Measurements from ENCODE around the gene KCNIP2. TPM values are rescaled to one million over a fixed set of nuclear protein-coding genes. Genes with fewer than 3 reads are reported as not detected.

The KCNIP2 gene
- total RNA-seq, 5 donors from 2014 or later (not counting 1 experiment from before 2014, with no cell fraction given): 2.0 to 3.4 (median 3.1) TPM

- peak overlapping the region; percentile 88 to 96 for H3K27ac Mint-ChIP-seq
- peaks cover 18% of the 10 kb centered on the region for H3K36me3 Mint-ChIP-seq
- no peaks in the 10 kb centered on the region for H3K27me3 Mint-ChIP-seq
- no peak for ATAC-seq (replicated peaks in 1 of 4)
- ChIA-PET POLR2A (no interaction called here), CTCF (no interaction called here)
- Histone ChIP-seq H3K27me3 (replicated peaks in 1 of 2; ENCODE audit: control insufficient read depth in 2 of 2, extremely low read depth in 1 of 2, insufficient read depth in 2 of 2, low read length in 1 of 2) (no peaks in the 10 kb centered on the region), H3K9me3 (no peaks in the 10 kb centered on the region), H3K27ac (ENCODE audit: low read length) (peak overlapping the region; percentile 74), H3K36me3 (ENCODE audit: control insufficient read depth in 2 of 2, extremely low read depth in 1 of 2, insufficient read depth in 1 of 2, low read length in 1 of 2) (peaks cover 6 to 10% of the 10 kb centered on the region in 2 donors), H3K4me3 (ENCODE audit: control insufficient read depth in 1 of 2, extremely low read depth in 1 of 2, low read length in 1 of 2) (peak overlapping the region; percentile 95 to 100), H3K4me1 (ENCODE audit: control insufficient read depth in 1 of 2, extremely low read depth in 1 of 2, insufficient read depth in 2 of 2, low read length in 2 of 2) (peaks cover 31 to 35% of the 10 kb centered on the region in 2 experiments)
- 0% methylated on average over 3 of the region's 14 CpGs for WGBS (ENCODE audit: insufficient coverage)
- DNase-seq: no peak
- H3K4me1 Mint-ChIP-seq: peaks cover 54 to 69% (median 55%) of the 10 kb centered on the region in 3 donors
- H3K9me3 Mint-ChIP-seq: no peaks in the 10 kb centered on the region
- H3K4me3 Mint-ChIP-seq: peak overlapping the region; percentile 94 to 99 (median 98)
Measured at GRCh38 chr10:101816913-101817336, 26.7 kb downstream of the KCNIP2 start.

GRCh38 chr10:101816376-101816775 is 27.2 kb downstream of the KCNIP2 start:
- Mint-ChIP-seq H3K9me3 (no peaks in the 10 kb centered on the region), H3K4me3 (peak overlapping the region; percentile 94 to 99 (median 98)), H3K27ac (peak overlapping the region; percentile 79 to 96), H3K36me3 (peaks cover 24% of the 10 kb centered on the region), H3K27me3 (no peaks in the 10 kb centered on the region), H3K4me1 (peaks cover 55 to 64% (median 56%) of the 10 kb centered on the region in 3 donors)
- Histone ChIP-seq H3K9me3 (no peaks in the 10 kb centered on the region), H3K4me1 (ENCODE audit: control insufficient read depth in 1 of 2, extremely low read depth in 1 of 2, insufficient read depth in 2 of 2, low read length in 2 of 2) (peaks cover 31 to 37% of the 10 kb centered on the region in 2 experiments), H3K36me3 (ENCODE audit: control insufficient read depth in 2 of 2, extremely low read depth in 1 of 2, insufficient read depth in 1 of 2, low read length in 1 of 2) (peaks cover 7 to 14% of the 10 kb centered on the region in 2 donors), H3K27me3 (replicated peaks in 1 of 2; ENCODE audit: control insufficient read depth in 2 of 2, extremely low read depth in 1 of 2, insufficient read depth in 2 of 2, low read length in 1 of 2) (no peaks in the 10 kb centered on the region), H3K27ac (ENCODE audit: low read length) (no peak overlapping the region), H3K4me3 (ENCODE audit: control insufficient read depth in 1 of 2, extremely low read depth in 1 of 2, low read length in 1 of 2) (peak overlapping the region; percentile 95 to 100)
- CTCF ChIA-PET: no interaction called here
- no peak for ATAC-seq (replicated peaks in 1 of 4)
- 7% methylated on average over 2 of the region's 5 CpGs for WGBS (ENCODE audit: insufficient coverage)
- POLR2A ChIA-PET: interaction anchor here in 1 of 2 donors (0.6 kb wide), 1 partner anchor 250 kb away, joined by 10 read pairs; no protein-coding TSS in a partner anchor
- DNase-seq: no peak

DNA sequence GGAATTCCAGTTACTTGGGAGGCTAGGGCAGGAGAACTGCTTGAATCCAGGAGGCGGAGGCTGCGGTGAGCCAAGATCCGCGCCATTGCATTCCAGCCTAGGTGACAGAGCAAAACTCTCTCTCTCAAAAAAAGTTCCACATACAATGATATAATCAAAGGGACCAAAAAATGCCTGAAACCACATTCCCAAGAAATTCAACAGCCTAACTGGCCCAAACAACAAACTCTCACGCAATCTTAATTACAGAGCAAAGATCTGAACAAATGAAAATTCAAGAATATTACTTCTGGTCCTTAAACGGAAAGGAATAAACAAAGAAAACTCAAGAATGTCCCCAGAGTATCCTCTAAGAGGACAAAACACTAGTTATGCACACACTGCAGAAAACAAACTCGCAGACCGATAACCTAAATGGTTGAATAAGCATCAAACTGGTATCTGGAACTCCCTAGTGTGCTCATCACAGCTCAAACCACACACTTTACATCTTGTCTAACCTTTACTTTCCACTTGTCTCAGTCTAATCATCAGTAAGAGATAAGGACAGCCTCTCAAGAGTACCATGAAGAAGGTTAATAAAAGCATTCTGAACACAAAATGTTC is 29.0 kb downstream of the KCNIP2 start:
- Histone ChIP-seq H3K27ac (ENCODE audit: low read length) (no peak overlapping the region), H3K4me3 (ENCODE audit: control insufficient read depth in 1 of 2, extremely low read depth in 1 of 2, low read length in 1 of 2) (peak overlapping the region; percentile 95 to 100), H3K36me3 (ENCODE audit: control insufficient read depth in 2 of 2, extremely low read depth in 1 of 2, insufficient read depth in 1 of 2, low read length in 1 of 2) (peaks cover 7 to 29% of the 10 kb centered on the region in 2 donors), H3K27me3 (replicated peaks in 1 of 2; ENCODE audit: control insufficient read depth in 2 of 2, extremely low read depth in 1 of 2, insufficient read depth in 2 of 2, low read length in 1 of 2) (no peaks in the 10 kb centered on the region), H3K9me3 (no peaks in the 10 kb centered on the region), H3K4me1 (ENCODE audit: control insufficient read depth in 1 of 2, extremely low read depth in 1 of 2, insufficient read depth in 2 of 2, low read length in 2 of 2) (peaks cover 30 to 31% of the 10 kb centered on the region in 2 experiments)
- ChIA-PET POLR2A (interaction anchor here (0.5 to 0.7 kb wide), 2 partner anchors 18 to 31 kb away, joined by 3 to 4 read pairs; partner anchors contain the start of gene NPM3 (in 1 of the 2)), CTCF (interaction anchor here in 1 of 2 donors (0.9 kb wide), 1 partner anchor 14 kb away, joined by 3 read pairs; no protein-coding TSS in a partner anchor)
- Mint-ChIP-seq H3K36me3 (peaks cover 32% of the 10 kb centered on the region), H3K9me3 (no peaks in the 10 kb centered on the region), H3K4me3 (peak overlapping the region; percentile 94 to 99 (median 98)), H3K4me1 (peaks cover 56 to 58% (median 57%) of the 10 kb centered on the region in 3 donors), H3K27ac (peak overlapping the region; percentile 70 to 88), H3K27me3 (no peaks in the 10 kb centered on the region)
- DNase-seq (peak in 1 of 35 experiments; percentile 27), ATAC-seq (replicated peaks in 1 of 4) (no peak)
- 75% methylated on average over 6 of the region's 8 CpGs for WGBS (ENCODE audit: insufficient coverage)

- peaks cover 21 to 22% of the 10 kb centered on the region in 2 experiments for H3K4me1 ChIP-seq (ENCODE audit: control insufficient read depth in 1 of 2, extremely low read depth in 1 of 2, insufficient read depth in 2 of 2, low read length in 2 of 2)
- Mint-ChIP-seq H3K4me3 (peak overlapping the region in 2 of 3 donors; percentile 98 to 99), H3K4me1 (peaks cover 46 to 55% (median 54%) of the 10 kb centered on the region in 3 donors), H3K27ac (peak overlapping the region in 1 of 2 donors; percentile 64), H3K36me3 (peaks cover 34% of the 10 kb centered on the region), H3K27me3 (no peaks in the 10 kb centered on the region), H3K9me3 (no peaks in the 10 kb centered on the region)
- ChIA-PET POLR2A (no interaction called here), CTCF (interaction anchor here in 1 of 2 donors (0.6 to 0.9 kb wide), 3 partner anchors 15 to 345 kb away, joined by 3 to 4 read pairs (median 4); no protein-coding TSS in a partner anchor)
- no peak overlapping the region for H3K27ac ChIP-seq (ENCODE audit: low read length)
- no peaks in the 10 kb centered on the region for H3K27me3 ChIP-seq (replicated peaks in 1 of 2; ENCODE audit: control insufficient read depth in 2 of 2, extremely low read depth in 1 of 2, insufficient read depth in 2 of 2, low read length in 1 of 2)
- WGBS (ENCODE audit: insufficient coverage): 100% methylated on average over 1 of the region's 4 CpGs
- ATAC-seq (replicated peaks in 1 of 4): no peak
- peaks cover 7 to 47% of the 10 kb centered on the region in 2 donors for H3K36me3 ChIP-seq (ENCODE audit: control insufficient read depth in 2 of 2, extremely low read depth in 1 of 2, insufficient read depth in 1 of 2, low read length in 1 of 2)
- DNase-seq: no peak
- no peaks in the 10 kb centered on the region for H3K9me3 ChIP-seq
- peak overlapping the region in 1 of 2 donors; percentile 44 for H3K4me3 ChIP-seq (ENCODE audit: control insufficient read depth in 1 of 2, extremely low read depth in 1 of 2, low read length in 1 of 2)
Measured at GRCh38 chr10:101812606-101813005, 31.0 kb downstream of the KCNIP2 start.

DNA sequence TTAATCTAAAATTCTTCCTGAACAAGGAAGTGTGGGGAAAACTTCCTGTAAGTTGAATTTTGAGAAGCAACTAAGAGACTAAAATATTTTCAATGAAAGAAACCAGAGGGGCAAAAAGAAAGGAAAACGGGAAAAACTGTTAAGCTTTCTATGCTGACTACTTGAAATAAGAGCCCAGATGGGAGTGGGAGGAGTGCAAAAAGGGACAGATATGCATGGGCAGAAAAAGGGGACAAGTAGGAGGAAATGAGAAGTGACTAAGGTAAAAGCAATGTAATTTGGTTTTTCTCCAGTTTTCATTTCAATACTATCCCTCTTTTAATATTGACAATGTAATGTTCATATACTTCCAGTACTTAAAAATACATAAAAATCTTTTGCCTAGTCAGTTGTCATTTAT is 36.4 kb downstream of the KCNIP2 start:
- no peak for ATAC-seq (replicated peaks in 1 of 4)
- no peak overlapping the region for H3K27ac ChIP-seq (ENCODE audit: low read length)
- no peaks in the 10 kb centered on the region for H3K9me3 ChIP-seq
- H3K36me3 ChIP-seq (ENCODE audit: control insufficient read depth in 2 of 2, extremely low read depth in 1 of 2, insufficient read depth in 1 of 2, low read length in 1 of 2): peaks cover 11 to 90% of the 10 kb centered on the region in 2 donors
- no peak overlapping the region for H3K4me3 ChIP-seq (ENCODE audit: control insufficient read depth in 1 of 2, extremely low read depth in 1 of 2, low read length in 1 of 2)
- Mint-ChIP-seq H3K27ac (peak overlapping the region in 1 of 2 donors; percentile 36), H3K36me3 (peaks cover 36% of the 10 kb centered on the region), H3K4me3 (no peak overlapping the region), H3K4me1 (peaks cover 10 to 41% (median 39%) of the 10 kb centered on the region in 3 donors), H3K9me3 (no peaks in the 10 kb centered on the region), H3K27me3 (no peaks in the 10 kb centered on the region)
- CTCF ChIA-PET: interaction anchor here in 1 of 2 donors (0.6 kb wide), 1 partner anchor 20 kb away, joined by 12 read pairs; no protein-coding TSS in a partner anchor
- WGBS (ENCODE audit: insufficient coverage): 88% methylated on average over 1 of the region's 1 CpG
- POLR2A ChIA-PET: interaction anchor here in 1 of 2 donors (1.2 kb wide), 1 partner anchor 12 kb away, joined by 3 read pairs; no protein-coding TSS in a partner anchor
- no peaks in the 10 kb centered on the region for H3K27me3 ChIP-seq (replicated peaks in 1 of 2; ENCODE audit: control insufficient read depth in 2 of 2, extremely low read depth in 1 of 2, insufficient read depth in 2 of 2, low read length in 1 of 2)
- no peak for DNase-seq
- peaks cover 0 to 8% of the 10 kb centered on the region in 2 experiments for H3K4me1 ChIP-seq (ENCODE audit: control insufficient read depth in 1 of 2, extremely low read depth in 1 of 2, insufficient read depth in 2 of 2, low read length in 2 of 2)

DNA sequence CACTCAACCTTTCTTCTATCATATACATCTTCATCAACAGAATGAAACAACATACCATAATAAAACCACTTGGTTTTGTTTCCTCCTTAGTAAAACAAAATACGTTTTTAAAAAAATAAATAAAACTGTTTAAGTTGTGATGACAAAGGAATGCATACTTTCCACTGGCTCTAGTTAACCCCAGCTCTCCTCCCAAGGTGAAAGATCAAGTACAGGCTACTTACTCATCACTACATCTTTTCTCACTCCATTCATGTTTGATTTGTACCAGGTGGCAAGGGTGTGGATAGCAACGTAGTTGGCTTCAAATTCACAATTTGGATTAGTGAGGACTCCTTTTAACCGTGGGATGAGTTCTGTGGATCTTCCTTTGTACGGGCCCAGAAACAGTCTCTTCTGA is 40.1 kb downstream of the KCNIP2 start:
- H3K27me3 Mint-ChIP-seq: no peaks in the 10 kb centered on the region
- Histone ChIP-seq H3K36me3 (ENCODE audit: control insufficient read depth in 2 of 2, extremely low read depth in 1 of 2, insufficient read depth in 1 of 2, low read length in 1 of 2) (peaks cover 12 to 90% of the 10 kb centered on the region in 2 donors), H3K9me3 (no peaks in the 10 kb centered on the region), H3K27me3 (replicated peaks in 1 of 2; ENCODE audit: control insufficient read depth in 2 of 2, extremely low read depth in 1 of 2, insufficient read depth in 2 of 2, low read length in 1 of 2) (no peaks in the 10 kb centered on the region), H3K4me3 (ENCODE audit: control insufficient read depth in 1 of 2, extremely low read depth in 1 of 2, low read length in 1 of 2) (no peak overlapping the region), H3K4me1 (ENCODE audit: control insufficient read depth in 1 of 2, extremely low read depth in 1 of 2, insufficient read depth in 2 of 2, low read length in 2 of 2) (peaks cover 0 to 15% of the 10 kb centered on the region in 2 experiments), H3K27ac (ENCODE audit: low read length) (no peak overlapping the region)
- H3K9me3 Mint-ChIP-seq: no peaks in the 10 kb centered on the region
- ATAC-seq (replicated peaks in 1 of 4): no peak
- peaks cover 38% of the 10 kb centered on the region in 3 donors for H3K4me1 Mint-ChIP-seq
- H3K27ac Mint-ChIP-seq: no peak overlapping the region
- ChIA-PET POLR2A (interaction anchor here in 1 of 2 donors (0.6 kb wide), 1 partner anchor 17 kb away, joined by 6 read pairs; no protein-coding TSS in a partner anchor), CTCF (no interaction called here)
- DNase-seq: no peak
- WGBS (ENCODE audit: insufficient coverage): no CpG with 5 or more reads among the region's 4 CpGs
- H3K36me3 Mint-ChIP-seq: peaks cover 46% of the 10 kb centered on the region
- H3K4me3 Mint-ChIP-seq: no peak overlapping the region

Measured in T-cell (primary cell).